Astrocyte (in vitro differentiated cells and primary cell): ENCODE data around the gene SH3BP4. TPM values are rescaled to one million over a fixed set of nuclear protein-coding genes. Genes with fewer than 3 reads are reported as not detected.

Source experiments
- DNase-seq: peaks from one replicate; pipeline ENCODE4 v3.0.0-alpha.2; 2010; ENCODE audit warnings: low read depth
- FAIRE-seq: peaks from 2 replicates; lab custom pipeline; 2011; peaks lifted over from hg19 to GRCh38; lab: Jason Lieb, UNC
- H2AFZ ChIP-seq: 2 replicates; pipeline ENCODE4 v1.6.0; 2012; ENCODE audit warnings: low read depth, low read length, inconsistent platforms
- H3K27ac ChIP-seq: 2 replicates; pipeline ENCODE4 v1.5.1; 2011; ENCODE audit warnings: low read depth, low read length, inconsistent platforms
- H3K27me3 ChIP-seq: 2 replicates; pipeline ENCODE4 v1.6.0; 2011; ENCODE audit warnings: low read length, inconsistent platforms; ENCODE audit not compliant: insufficient read depth
- H3K36me3 ChIP-seq: 2 replicates; pipeline ENCODE4 v1.5.1; 2011; ENCODE audit warnings: low read length, inconsistent platforms; ENCODE audit not compliant: insufficient read depth
- H3K4me1 ChIP-seq: 2 replicates; pipeline ENCODE4 v1.5.1; 2011; ENCODE audit warnings: low read length, inconsistent platforms; ENCODE audit not compliant: insufficient read depth
- H3K4me2 ChIP-seq: 2 replicates; pipeline ENCODE4 v1.6.0; 2012; ENCODE audit warnings: low read length, inconsistent platforms
- H3K4me3 ChIP-seq: 2 replicates; pipeline ENCODE4 v1.5.1; 2011; ENCODE audit warnings: low read depth, mild to moderate bottlenecking, low read length, inconsistent platforms; ENCODE audit not compliant: insufficient read depth
- H3K79me2 ChIP-seq: 2 replicates; pipeline ENCODE4 v1.6.0; 2012; ENCODE audit warnings: mild to moderate bottlenecking, low read length, inconsistent platforms; ENCODE audit not compliant: insufficient read depth
- H3K9ac ChIP-seq: 2 replicates; pipeline ENCODE4 v1.6.0; 2012; ENCODE audit warnings: mild to moderate bottlenecking, low read length, inconsistent platforms
- H3K9me3 ChIP-seq: 2 replicates; pipeline ENCODE4 v1.5.1; 2012; ENCODE audit warnings: low read depth, mild to moderate bottlenecking, low read length, inconsistent platforms; ENCODE audit not compliant: insufficient read depth
- H4K20me1 ChIP-seq: 2 replicates; pipeline ENCODE4 v1.6.0; 2012; ENCODE audit warnings: low read length, inconsistent platforms; ENCODE audit not compliant: insufficient read depth
- H3K27ac Mint-ChIP-seq: one replicate; pipeline ENCODE4 v1.8.0; 2021; ENCODE audit warnings: mild to moderate bottlenecking, mixed read lengths; ENCODE audit not compliant: unreplicated experiment
- H3K27me3 Mint-ChIP-seq: one replicate; pipeline ENCODE4 v1.8.0; 2021; ENCODE audit warnings: low read depth, mixed read lengths; ENCODE audit not compliant: unreplicated experiment
- H3K36me3 Mint-ChIP-seq: one replicate; pipeline ENCODE4 v1.8.0; 2021; ENCODE audit warnings: low read depth, mixed read lengths; ENCODE audit not compliant: unreplicated experiment
- H3K4me1 Mint-ChIP-seq: one replicate; pipeline ENCODE4 v1.8.0; 2021; ENCODE audit warnings: low read depth, mixed read lengths; ENCODE audit not compliant: unreplicated experiment
- H3K4me3 Mint-ChIP-seq: one replicate; pipeline ENCODE4 v1.8.0; 2021; ENCODE audit warnings: mild to moderate bottlenecking, moderate library complexity, mixed read lengths; ENCODE audit not compliant: unreplicated experiment
- H3K9me3 Mint-ChIP-seq: one replicate; pipeline ENCODE4 v1.8.0; 2021; ENCODE audit warnings: mild to moderate bottlenecking, mixed read lengths; ENCODE audit not compliant: unreplicated experiment
- EZH2 ChIP-seq: IDR thresholded peaks from 2 replicates; pipeline ENCODE4 v1.6.1; 2012; ENCODE audit warnings: mild to moderate bottlenecking, low read length, inconsistent platforms; ENCODE audit not compliant: insufficient read depth
- total RNA-seq: library from RNA; stranded (reverse); gene quantifications from 2 replicates; pipeline ENCODE4 v1.2.1, GENCODE V29; 2021
- TF ChIP-seq, protein P1 (sequence below): IDR thresholded peaks from 2 replicates; pipeline ENCODE4 v1.5.1; 2011; ENCODE audit warnings: low read depth, mild to moderate bottlenecking, inconsistent platforms, low read length, moderate library complexity; ENCODE audit not compliant: insufficient read depth

Gene SH3BP4
- total RNA-seq, 1 donor from 2014 or later = 127 TPM

DNA sequence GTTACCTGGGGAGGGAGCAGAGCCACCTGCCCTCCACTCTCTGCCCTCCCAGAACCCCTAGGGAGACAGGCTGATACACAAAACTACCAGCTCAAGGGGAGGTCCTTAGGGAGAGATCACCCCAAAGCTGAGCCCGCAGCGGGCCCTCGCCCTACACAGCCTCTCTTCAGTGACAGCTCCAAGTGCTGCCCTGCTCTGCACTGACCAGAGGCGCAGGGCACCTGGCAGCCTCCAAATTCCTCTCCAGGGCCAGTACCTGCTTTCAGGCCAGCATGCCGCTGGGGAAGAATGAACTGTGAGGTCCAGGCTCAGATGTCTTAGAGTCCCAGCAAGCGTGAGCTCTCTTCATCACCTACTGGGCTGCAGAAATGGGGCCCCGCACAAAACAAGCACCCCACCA is 11.3 kb upstream of the SH3BP4 start:
- FAIRE-seq (no peak), DNase-seq (no peak)

GRCh38 chr2:234945339-234945873 is 6.4 kb upstream of the SH3BP4 start:
- H3K4me1 Mint-ChIP-seq = peaks cover 24% of the 10 kb centered on the region

More for the DNA sequence above, 11.3 kb upstream of the SH3BP4 start:
- no peak overlapping the region for H3K4me3 Mint-ChIP-seq
- peaks cover 7% of the 10 kb centered on the region for H3K4me1 Mint-ChIP-seq
- Histone ChIP-seq H2AFZ (no peak overlapping the region), H3K9me3 (no peaks in the 10 kb centered on the region), H4K20me1 (no peaks in the 10 kb centered on the region), H3K4me2 (no peak overlapping the region), H3K27ac (no peak overlapping the region), H3K36me3 (no peaks in the 10 kb centered on the region), H3K4me3 (no peak overlapping the region), H3K9ac (no peak overlapping the region), H3K27me3 (peaks cover 3% of the 10 kb centered on the region), H3K4me1 (no peaks in the 10 kb centered on the region), H3K79me2 (no peaks in the 10 kb centered on the region)
- no peaks in the 10 kb centered on the region for H3K36me3 Mint-ChIP-seq
- no peak overlapping the region for H3K27ac Mint-ChIP-seq
- TF ChIP-seq EZH2 = no peak
- TF ChIP-seq, protein P1, sequence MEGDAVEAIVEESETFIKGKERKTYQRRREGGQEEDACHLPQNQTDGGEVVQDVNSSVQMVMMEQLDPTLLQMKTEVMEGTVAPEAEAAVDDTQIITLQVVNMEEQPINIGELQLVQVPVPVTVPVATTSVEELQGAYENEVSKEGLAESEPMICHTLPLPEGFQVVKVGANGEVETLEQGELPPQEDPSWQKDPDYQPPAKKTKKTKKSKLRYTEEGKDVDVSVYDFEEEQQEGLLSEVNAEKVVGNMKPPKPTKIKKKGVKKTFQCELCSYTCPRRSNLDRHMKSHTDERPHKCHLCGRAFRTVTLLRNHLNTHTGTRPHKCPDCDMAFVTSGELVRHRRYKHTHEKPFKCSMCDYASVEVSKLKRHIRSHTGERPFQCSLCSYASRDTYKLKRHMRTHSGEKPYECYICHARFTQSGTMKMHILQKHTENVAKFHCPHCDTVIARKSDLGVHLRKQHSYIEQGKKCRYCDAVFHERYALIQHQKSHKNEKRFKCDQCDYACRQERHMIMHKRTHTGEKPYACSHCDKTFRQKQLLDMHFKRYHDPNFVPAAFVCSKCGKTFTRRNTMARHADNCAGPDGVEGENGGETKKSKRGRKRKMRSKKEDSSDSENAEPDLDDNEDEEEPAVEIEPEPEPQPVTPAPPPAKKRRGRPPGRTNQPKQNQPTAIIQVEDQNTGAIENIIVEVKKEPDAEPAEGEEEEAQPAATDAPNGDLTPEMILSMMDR = no peak
- H3K27me3 Mint-ChIP-seq = peaks cover 18% of the 10 kb centered on the region
- peaks cover 8% of the 10 kb centered on the region for H3K9me3 Mint-ChIP-seq

DNA sequence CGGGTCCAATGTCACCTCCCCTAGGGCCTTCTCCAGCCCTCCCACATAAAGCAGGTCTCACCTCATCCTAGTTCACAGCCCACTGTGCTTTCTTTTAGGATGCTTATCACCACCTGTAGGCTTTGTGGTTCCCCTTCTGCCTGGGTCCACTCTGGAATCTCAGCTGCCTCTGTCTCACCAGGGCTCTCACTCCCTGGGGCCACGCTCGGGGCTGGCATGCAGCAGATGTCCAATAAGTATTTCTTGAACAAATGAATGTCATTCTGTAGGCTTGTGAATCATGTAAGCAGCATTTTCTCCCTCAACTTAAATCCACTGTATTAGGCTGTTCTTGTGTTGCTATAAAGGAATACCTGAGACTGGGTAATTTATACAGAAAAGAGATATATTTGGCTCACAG is 4.3 kb upstream of the SH3BP4 start:
- no peak overlapping the region for H3K9ac ChIP-seq
- H3K9me3 Mint-ChIP-seq = peaks cover 10% of the 10 kb centered on the region
- H3K27ac ChIP-seq = no peak overlapping the region
- no peak for TF ChIP-seq EZH2
- TF ChIP-seq, protein P1 = no peak
- DNase-seq (no peak), FAIRE-seq (no peak)
- no peaks in the 10 kb centered on the region for H3K9me3 ChIP-seq
- H3K4me3 ChIP-seq = no peak overlapping the region
- H3K36me3 Mint-ChIP-seq = peaks cover under 1% of the 10 kb centered on the region
- no peak overlapping the region for H2AFZ ChIP-seq
- peaks cover 27% of the 10 kb centered on the region for H3K4me1 Mint-ChIP-seq
- H3K27me3 Mint-ChIP-seq = no peaks in the 10 kb centered on the region
- H3K4me1 ChIP-seq = peaks cover 25% of the 10 kb centered on the region
- H3K36me3 ChIP-seq = no peaks in the 10 kb centered on the region
- H3K27ac Mint-ChIP-seq = no peak overlapping the region
- H3K79me2 ChIP-seq = peaks cover 9% of the 10 kb centered on the region
- no peaks in the 10 kb centered on the region for H3K27me3 ChIP-seq
- H3K4me3 Mint-ChIP-seq = no peak overlapping the region
- H4K20me1 ChIP-seq = no peaks in the 10 kb centered on the region
- H3K4me2 ChIP-seq = no peak overlapping the region

More at GRCh38 chr2:234945339-234945873, 6.4 kb upstream of the SH3BP4 start:
- Mint-ChIP-seq H3K27me3 (no peaks in the 10 kb centered on the region), H3K27ac (no peak overlapping the region), H3K36me3 (no peaks in the 10 kb centered on the region), H3K9me3 (peaks cover 10% of the 10 kb centered on the region), H3K4me3 (no peak overlapping the region)
- Histone ChIP-seq H3K79me2 (no peaks in the 10 kb centered on the region), H4K20me1 (no peaks in the 10 kb centered on the region), H3K9ac (no peak overlapping the region), H2AFZ (no peak overlapping the region), H3K4me1 (peaks cover 15% of the 10 kb centered on the region), H3K9me3 (no peaks in the 10 kb centered on the region), H3K36me3 (no peaks in the 10 kb centered on the region), H3K27ac (no peak overlapping the region), H3K4me2 (no peak overlapping the region), H3K4me3 (no peak overlapping the region), H3K27me3 (no peaks in the 10 kb centered on the region)
- DNase-seq (no peak), FAIRE-seq (no peak)
- no peak for TF ChIP-seq EZH2
- TF ChIP-seq, protein P1 = no peak
